Osteoblast (primary cell): ENCODE data around the gene PSEN2. TPM values are rescaled to one million over a fixed set of nuclear protein-coding genes. Genes with fewer than 3 reads are reported as not detected.
A peak's percentile ranks its signal among the peaks of the same experiment; 100 is the strongest.

Source experiments
- DNase-seq: peaks from one replicate; pipeline ENCODE4 v3.0.0; 2011; ENCODE audit warnings: low spot score, mixed read lengths; ENCODE audit not compliant: insufficient read length; ENCODE audit errors: missing footprints
- H2AFZ ChIP-seq: 2 replicates; pipeline ENCODE4 v1.6.0; 2011; ENCODE audit warnings: mild to moderate bottlenecking, low read length
- H3K27ac ChIP-seq: 2 replicates; pipeline ENCODE4 v1.5.1; 2011; ENCODE audit warnings: mild to moderate bottlenecking, low read depth, low read length, moderate library complexity
- H3K27me3 ChIP-seq: 2 replicates; pipeline ENCODE4 v1.6.0; 2012; ENCODE audit warnings: mild to moderate bottlenecking, control low read depth, inconsistent platforms, low read length, moderate library complexity; ENCODE audit not compliant: insufficient read depth
- H3K36me3 ChIP-seq: 2 replicates; pipeline ENCODE4 v1.5.1; 2011; ENCODE audit warnings: mild to moderate bottlenecking, low read length, control low read depth, moderate library complexity; ENCODE audit not compliant: insufficient read depth
- H3K4me1 ChIP-seq: 2 replicates; pipeline ENCODE4 v1.5.1; 2011; ENCODE audit warnings: mild to moderate bottlenecking, low read length, control low read depth, moderate library complexity; ENCODE audit not compliant: insufficient read depth
- H3K4me2 ChIP-seq: 2 replicates; pipeline ENCODE4 v1.6.0; 2011; ENCODE audit warnings: mild to moderate bottlenecking, low read length; ENCODE audit not compliant: insufficient read depth
- H3K4me3 ChIP-seq: fragments of 200-600 bp; sonication (generic); 3 replicates; pipeline ENCODE4 v1.5.1; 2012; ENCODE audit warnings: mild to moderate bottlenecking, low read length, inconsistent platforms; ENCODE audit not compliant: insufficient read depth
- H3K79me2 ChIP-seq: 2 replicates; pipeline ENCODE4 v1.6.0; 2012; ENCODE audit warnings: mild to moderate bottlenecking, low read length, control low read depth, inconsistent platforms; ENCODE audit not compliant: insufficient read depth
- H3K9me3 ChIP-seq: 2 replicates; pipeline ENCODE4 v1.5.1; 2011; ENCODE audit warnings: low read depth, low read length, control low read depth
- H4K20me1 ChIP-seq: 2 replicates; pipeline ENCODE4 v1.6.0; 2012; ENCODE audit warnings: mild to moderate bottlenecking, low read length, control low read depth; ENCODE audit not compliant: insufficient read depth
- total RNA-seq: library from RNA; depleted of rRNA; stranded (reverse); fragments of >200 nt; gene quantifications from 2 replicates; pipeline ENCODE4 v1.2.3, GENCODE V29; 2012
- TF ChIP-seq, protein P1 (sequence below): IDR thresholded peaks from 2 replicates; pipeline ENCODE4 v1.5.1; 2011; ENCODE audit warnings: mild to moderate bottlenecking, low read depth, low read length, moderate library complexity; ENCODE audit errors: extremely low read depth

The PSEN2 gene
- total RNA-seq, 1 donor, result 32.9 TPM

DNA sequence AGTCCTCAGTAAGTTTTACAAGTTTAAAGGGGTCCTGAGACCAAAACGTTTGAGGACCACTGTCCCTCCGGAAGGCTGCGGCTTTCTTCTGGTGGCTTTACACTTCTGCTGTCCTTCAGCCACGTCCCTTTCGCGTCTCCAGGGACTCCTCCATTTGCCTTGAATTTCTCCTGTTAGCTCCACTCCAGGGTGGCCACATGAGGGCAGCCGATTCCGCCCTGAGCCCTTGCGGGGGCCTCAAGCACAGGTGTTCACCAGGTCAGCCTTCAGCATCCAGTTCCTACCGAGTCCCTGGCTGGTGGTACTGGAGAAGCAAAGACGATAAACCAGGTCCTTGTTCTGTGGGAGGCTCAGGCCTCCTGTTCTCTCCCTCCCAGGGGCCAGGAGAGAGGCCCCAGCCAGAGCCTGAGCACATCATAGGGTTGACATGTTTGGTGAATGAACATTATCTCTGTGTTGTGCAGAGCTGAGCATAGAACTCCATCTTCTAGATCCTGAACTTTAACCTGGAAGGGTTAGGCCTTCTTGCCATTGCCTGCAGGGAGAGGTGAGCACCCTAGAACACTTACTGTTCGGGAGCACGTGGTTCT lies 42.3 kb downstream of the PSEN2 start:
- H2AFZ ChIP-seq, result peak overlapping the region; percentile 82
- no peak overlapping the region for H3K4me3 ChIP-seq
- TF ChIP-seq, protein P1, sequence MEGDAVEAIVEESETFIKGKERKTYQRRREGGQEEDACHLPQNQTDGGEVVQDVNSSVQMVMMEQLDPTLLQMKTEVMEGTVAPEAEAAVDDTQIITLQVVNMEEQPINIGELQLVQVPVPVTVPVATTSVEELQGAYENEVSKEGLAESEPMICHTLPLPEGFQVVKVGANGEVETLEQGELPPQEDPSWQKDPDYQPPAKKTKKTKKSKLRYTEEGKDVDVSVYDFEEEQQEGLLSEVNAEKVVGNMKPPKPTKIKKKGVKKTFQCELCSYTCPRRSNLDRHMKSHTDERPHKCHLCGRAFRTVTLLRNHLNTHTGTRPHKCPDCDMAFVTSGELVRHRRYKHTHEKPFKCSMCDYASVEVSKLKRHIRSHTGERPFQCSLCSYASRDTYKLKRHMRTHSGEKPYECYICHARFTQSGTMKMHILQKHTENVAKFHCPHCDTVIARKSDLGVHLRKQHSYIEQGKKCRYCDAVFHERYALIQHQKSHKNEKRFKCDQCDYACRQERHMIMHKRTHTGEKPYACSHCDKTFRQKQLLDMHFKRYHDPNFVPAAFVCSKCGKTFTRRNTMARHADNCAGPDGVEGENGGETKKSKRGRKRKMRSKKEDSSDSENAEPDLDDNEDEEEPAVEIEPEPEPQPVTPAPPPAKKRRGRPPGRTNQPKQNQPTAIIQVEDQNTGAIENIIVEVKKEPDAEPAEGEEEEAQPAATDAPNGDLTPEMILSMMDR, result peak; percentile 57
- H3K27me3 ChIP-seq, result no peaks in the 10 kb centered on the region
- no peak overlapping the region for H3K27ac ChIP-seq
- H3K4me1 ChIP-seq, result no peaks in the 10 kb centered on the region
- H4K20me1 ChIP-seq, result no peaks in the 10 kb centered on the region
- no peaks in the 10 kb centered on the region for H3K36me3 ChIP-seq
- no peaks in the 10 kb centered on the region for H3K9me3 ChIP-seq
- peak overlapping the region; percentile 57 for H3K4me2 ChIP-seq
- DNase-seq, result no peak
- no peaks in the 10 kb centered on the region for H3K79me2 ChIP-seq

GRCh38 chr1:226915672-226915995 lies 45.2 kb downstream of the PSEN2 start:
- no peaks in the 10 kb centered on the region for H4K20me1 ChIP-seq
- H3K4me1 ChIP-seq, result no peaks in the 10 kb centered on the region
- no peak overlapping the region for H3K27ac ChIP-seq
- H3K36me3 ChIP-seq, result no peaks in the 10 kb centered on the region
- TF ChIP-seq, protein P1, result no peak
- no peak overlapping the region for H2AFZ ChIP-seq
- H3K27me3 ChIP-seq, result no peaks in the 10 kb centered on the region
- no peak overlapping the region for H3K4me2 ChIP-seq
- H3K9me3 ChIP-seq, result no peaks in the 10 kb centered on the region
- H3K4me3 ChIP-seq, result no peak overlapping the region
- DNase-seq, result no peak
- H3K79me2 ChIP-seq, result no peaks in the 10 kb centered on the region

GRCh38 chr1:226916497-226916896 lies 46.1 kb downstream of the PSEN2 start:
- H3K79me2 ChIP-seq, result no peaks in the 10 kb centered on the region
- no peaks in the 10 kb centered on the region for H4K20me1 ChIP-seq
- H3K4me2 ChIP-seq, result no peak overlapping the region
- no peak overlapping the region for H3K4me3 ChIP-seq
- DNase-seq, result no peak
- no peaks in the 10 kb centered on the region for H3K27me3 ChIP-seq
- H3K27ac ChIP-seq, result no peak overlapping the region
- no peaks in the 10 kb centered on the region for H3K9me3 ChIP-seq
- no peaks in the 10 kb centered on the region for H3K4me1 ChIP-seq
- no peak overlapping the region for H2AFZ ChIP-seq
- H3K36me3 ChIP-seq, result no peaks in the 10 kb centered on the region
- TF ChIP-seq, protein P1, result no peak

- no peaks in the 10 kb centered on the region for H3K4me1 ChIP-seq
- H4K20me1 ChIP-seq, result no peaks in the 10 kb centered on the region
- H3K4me2 ChIP-seq, result no peak overlapping the region
- H3K27me3 ChIP-seq, result no peaks in the 10 kb centered on the region
- no peak overlapping the region for H3K4me3 ChIP-seq
- H3K9me3 ChIP-seq, result no peaks in the 10 kb centered on the region
- no peaks in the 10 kb centered on the region for H3K36me3 ChIP-seq
- H2AFZ ChIP-seq, result no peak overlapping the region
- no peak overlapping the region for H3K27ac ChIP-seq
- H3K79me2 ChIP-seq, result no peaks in the 10 kb centered on the region
- no peak for DNase-seq
- TF ChIP-seq, protein P1, result no peak
Measured at GRCh38 chr1:226919587-226919986, 49.2 kb downstream of the PSEN2 start.
